Psoas muscle (tissue), 8 donors: Measurements from ENCODE around the gene ELF2. TPM values are rescaled to one million over a fixed set of nuclear protein-coding genes. Genes with fewer than 3 reads are reported as not detected.
A peak's percentile ranks its signal among the peaks of the same experiment; 100 is the strongest.

Experiments
- ATAC-seq, 4 donors: fragments of 200-7000 bp; cut with Tn5 transposase; one replicate each; pipeline ENCODE4 v1.9.1; 2020; ENCODE audit warnings: moderate library complexity in 3 of 4, mild to moderate bottlenecking in 2 of 4
- DNase-seq, 2 donors: peaks; one replicate each; pipeline ENCODE4 v3.0.0-alpha.2; 2020
- H3K27ac ChIP-seq: fragments of 200-600 bp; one replicate; pipeline ENCODE4 v1.8.0; 2022
- H3K27me3 ChIP-seq, 3 donors: fragments of 200-600 bp in 1 of 3; one replicate each; pipeline versions ENCODE4 v1.6.1 to v1.8.0; 2013 to 2022; ENCODE audit warnings: low read length in 2 of 3, mild to moderate bottlenecking in 2 of 3, moderate library complexity in 1 of 3; ENCODE audit not compliant: insufficient read depth in 3 of 3
- H3K36me3 ChIP-seq, 2 donors: fragments of 200-600 bp in 1 of 2; one replicate each; pipeline versions ENCODE4 v1.6.1 to v1.8.0; 2013 to 2022; ENCODE audit warnings: low read depth in 1 of 2, mild to moderate bottlenecking in 1 of 2, moderate library complexity in 1 of 2; ENCODE audit not compliant: insufficient read depth in 1 of 2
- H3K4me1 ChIP-seq: fragments of 200-600 bp; one replicate; pipeline ENCODE4 v1.8.0; 2022
- H3K4me3 ChIP-seq: fragments of 200-600 bp; one replicate; pipeline ENCODE4 v1.8.0; 2022; ENCODE audit warnings: mild to moderate bottlenecking
- H3K9me3 ChIP-seq: fragments of 200-600 bp; one replicate; pipeline ENCODE4 v1.8.0; 2022
- CTCF ChIP-seq: fragments of 200-600 bp; IDR thresholded peaks from one replicate; pipeline ENCODE4 v1.8.0; 2022; ENCODE audit warnings: antibody characterized with exemption
- WGBS, 3 donors: extraction: QIAGEN DNeasy Blood & Tissue Kit; methylation state at CpG; one replicate each; pipeline versions ENCODE4 v1.1.6 to v1.1.7; 2013; 5-methylcytosine and 5-hydroxymethylcytosine counted together
- intact Hi-C, 2 donors: fragments of 100-400 bp; cut with DNase I; formaldehyde crosslinking; loops; one replicate each; pipeline versions ENCODE4 v1.11.0 to v1.14.2; 2022
- polyA plus RNA-seq, 3 donors: library from polyadenylated mRNA; stranded (reverse); fragments of 200-250 nt; gene quantifications; one replicate each; pipeline ENCODE4 v1.2.3, GENCODE V29; 2013
- total RNA-seq, 4 donors: library from RNA; stranded (reverse); fragmentation: NEBNext Ultra II Directional in 2 of 4; extraction: Animal tissue kit (Norgen Biotek cat#: 25700) in 2 of 4; gene quantifications; one replicate each; pipeline versions ENCODE4 v1.2.1 to v1.2.4, GENCODE V29; 2021 to 2023
- donor health status: healthy with polysubstance abuse.
- donor health status: DM: no; HTN: no; CAD: no; lungs with moderate emphysema.
- donor health status: Bipolar disorder and iron deficiency.
- donor health status: healthy.
- donor health status: DM: yes; HTN: yes; CAD: no.
- donor health status: DM: no; HTN: no; CAD: no.
- donor health status: DM: no; HTN: no; CAD: no.
- donor health status: DM: yes; HTN: yes; CAD: no.

Gene ELF2
- total and polyA plus RNA-seq, 7 donors, result 10.3 to 31.7 (median 27.0) TPM

GRCh38 chr4:139108567-139109128 is 68.4 kb downstream of the ELF2 start:
- no peak for TF ChIP-seq CTCF

GRCh38 chr4:139099366-139099982 is 77.5 kb downstream of the ELF2 start:
- peak; percentile 90 for TF ChIP-seq CTCF
- intact Hi-C loops, result loop anchor here in 1 of 2 donors (5.0 kb wide), 2 partner anchors 78 to 198 kb away; partner anchors contain the start of gene ELF2

More at GRCh38 chr4:139108567-139109128, 68.4 kb downstream of the ELF2 start:
- peak in 3 of 4 donors; percentile 19 to 43 (median 39) for ATAC-seq
- peaks cover 19% of the 10 kb centered on the region for H3K4me1 ChIP-seq
- DNase-seq, result no peak
- H3K36me3 ChIP-seq, result peaks cover 0 to 7% of the 10 kb centered on the region in 2 donors
- intact Hi-C loops, result no loop called here
- no peaks in the 10 kb centered on the region for H3K9me3 ChIP-seq
- WGBS, 3 donors, result 64 to 79% (median 73%) methylated on average over 6 of the region's 6 CpGs
- H3K4me3 ChIP-seq, result no peak overlapping the region
- peak overlapping the region; percentile 62 for H3K27ac ChIP-seq
- no peaks in the 10 kb centered on the region for H3K27me3 ChIP-seq

GRCh38 chr4:139092271-139092670 is 84.7 kb downstream of the ELF2 start:
- H3K9me3 ChIP-seq, result no peaks in the 10 kb centered on the region
- ATAC-seq (no peak), DNase-seq (no peak)
- H3K27me3 ChIP-seq, result no peaks in the 10 kb centered on the region
- TF ChIP-seq CTCF, result no peak
- H3K4me1 ChIP-seq, result no peaks in the 10 kb centered on the region
- no peaks in the 10 kb centered on the region for H3K36me3 ChIP-seq
- H3K27ac ChIP-seq, result no peak overlapping the region
- intact Hi-C loops, result no loop called here
- 81 to 87% (median 83%) methylated on average over 12 of the region's 12 CpGs for WGBS, 3 donors
- no peak overlapping the region for H3K4me3 ChIP-seq

More at GRCh38 chr4:139099366-139099982, 77.5 kb downstream of the ELF2 start:
- Histone ChIP-seq H3K27ac (no peak overlapping the region), H3K4me3 (no peak overlapping the region), H3K27me3 (no peaks in the 10 kb centered on the region), H3K4me1 (no peaks in the 10 kb centered on the region), H3K36me3 (no peaks in the 10 kb centered on the region), H3K9me3 (no peaks in the 10 kb centered on the region)
- peak; percentile 55 to 68 for DNase-seq
- ATAC-seq, result peak; percentile 79 to 90 (median 86)
- 8 to 18% (median 8%) methylated on average over 2 of the region's 2 CpGs for WGBS, 3 donors

GRCh38 chr4:139085141-139085540 is 91.9 kb downstream of the ELF2 start:
- Histone ChIP-seq H3K4me3 (peak overlapping the region; percentile 83), H3K36me3 (no peaks in the 10 kb centered on the region), H3K27me3 (no peaks in the 10 kb centered on the region), H3K4me1 (peaks cover 33% of the 10 kb centered on the region), H3K9me3 (no peaks in the 10 kb centered on the region), H3K27ac (peak overlapping the region; percentile 98)
- TF ChIP-seq CTCF, result peak; percentile 29
- intact Hi-C loops, result loop anchor here in 1 of 2 donors (2.0 kb wide), 1 partner anchor 54 kb away; no protein-coding TSS in a partner anchor
- no peak for DNase-seq
- ATAC-seq, result no peak
- WGBS, 3 donors, result 39 to 41% (median 41%) methylated on average over 5 of the region's 5 CpGs
